GM06990 (cell line): ENCODE results near the gene TPT1.

Experiments
- DNase-seq: peaks from one replicate; pipeline ENCODE4 v3.0.0-alpha.2; 2011; ENCODE audit not compliant: insufficient read length; ENCODE audit errors: extremely low read depth
- H3K27me3 ChIP-seq: replicated peaks from 2 replicates; pipeline ENCODE4 v1.6.0; 2011; ENCODE audit warnings: low read length; ENCODE audit not compliant: control insufficient read depth, insufficient read depth
- H3K36me3 ChIP-seq: 2 replicates; pipeline ENCODE4 v1.5.1; 2011; ENCODE audit warnings: low read length; ENCODE audit not compliant: control insufficient read depth, insufficient read depth
- H3K4me3 ChIP-seq: replicated peaks from 2 replicates; pipeline ENCODE4 v1.5.1; 2011; ENCODE audit warnings: low read depth, mild to moderate bottlenecking, control low read depth, low read length
- TF ChIP-seq, protein P1 (sequence below): IDR thresholded peaks from 2 replicates; pipeline ENCODE4 v1.5.1; 2011; ENCODE audit warnings: low read length, control low read depth, mild to moderate bottlenecking, inconsistent platforms; ENCODE audit not compliant: insufficient read depth, poor library complexity, severe bottlenecking

TPT1 gene

DNA sequence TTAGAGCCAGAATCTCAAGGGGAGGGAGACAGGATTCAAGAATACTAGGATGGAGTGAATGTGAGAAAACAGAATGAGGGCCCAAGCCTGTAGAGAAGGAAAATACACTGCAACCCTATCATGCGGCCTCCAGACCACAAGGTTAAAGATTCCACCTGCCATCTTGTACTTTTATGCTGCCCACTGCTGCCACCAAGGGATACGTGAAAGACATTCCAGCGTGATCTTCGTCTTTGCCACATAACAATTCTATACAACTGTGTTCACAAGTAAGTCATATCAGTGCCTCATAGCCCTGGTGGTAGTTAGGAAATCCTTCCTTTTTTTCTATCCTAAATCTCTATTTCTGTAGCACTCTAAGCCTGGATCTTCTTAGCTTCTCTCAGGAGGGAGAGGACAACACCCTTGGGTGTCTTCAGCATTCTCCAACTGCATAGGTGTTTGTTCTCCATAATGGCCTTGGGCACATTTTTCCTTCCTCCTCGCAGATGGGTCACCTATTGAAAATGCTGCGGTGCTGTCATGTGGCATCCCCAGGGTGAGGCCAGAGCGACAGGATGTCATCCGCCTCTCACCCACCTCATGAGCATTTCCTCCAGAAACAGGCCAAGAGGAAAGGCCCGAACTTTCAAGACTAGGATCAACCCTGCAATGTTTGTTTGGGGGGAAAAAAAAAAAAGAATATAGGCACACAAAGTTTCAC lies 13.6 kb downstream of the TPT1 start:
- H3K36me3 ChIP-seq = no peaks in the 10 kb centered on the region
- DNase-seq = no peak
- TF ChIP-seq, protein P1, sequence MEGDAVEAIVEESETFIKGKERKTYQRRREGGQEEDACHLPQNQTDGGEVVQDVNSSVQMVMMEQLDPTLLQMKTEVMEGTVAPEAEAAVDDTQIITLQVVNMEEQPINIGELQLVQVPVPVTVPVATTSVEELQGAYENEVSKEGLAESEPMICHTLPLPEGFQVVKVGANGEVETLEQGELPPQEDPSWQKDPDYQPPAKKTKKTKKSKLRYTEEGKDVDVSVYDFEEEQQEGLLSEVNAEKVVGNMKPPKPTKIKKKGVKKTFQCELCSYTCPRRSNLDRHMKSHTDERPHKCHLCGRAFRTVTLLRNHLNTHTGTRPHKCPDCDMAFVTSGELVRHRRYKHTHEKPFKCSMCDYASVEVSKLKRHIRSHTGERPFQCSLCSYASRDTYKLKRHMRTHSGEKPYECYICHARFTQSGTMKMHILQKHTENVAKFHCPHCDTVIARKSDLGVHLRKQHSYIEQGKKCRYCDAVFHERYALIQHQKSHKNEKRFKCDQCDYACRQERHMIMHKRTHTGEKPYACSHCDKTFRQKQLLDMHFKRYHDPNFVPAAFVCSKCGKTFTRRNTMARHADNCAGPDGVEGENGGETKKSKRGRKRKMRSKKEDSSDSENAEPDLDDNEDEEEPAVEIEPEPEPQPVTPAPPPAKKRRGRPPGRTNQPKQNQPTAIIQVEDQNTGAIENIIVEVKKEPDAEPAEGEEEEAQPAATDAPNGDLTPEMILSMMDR = no peak
- no peak overlapping the region for H3K4me3 ChIP-seq
- H3K27me3 ChIP-seq = no peaks in the 10 kb centered on the region

DNA sequence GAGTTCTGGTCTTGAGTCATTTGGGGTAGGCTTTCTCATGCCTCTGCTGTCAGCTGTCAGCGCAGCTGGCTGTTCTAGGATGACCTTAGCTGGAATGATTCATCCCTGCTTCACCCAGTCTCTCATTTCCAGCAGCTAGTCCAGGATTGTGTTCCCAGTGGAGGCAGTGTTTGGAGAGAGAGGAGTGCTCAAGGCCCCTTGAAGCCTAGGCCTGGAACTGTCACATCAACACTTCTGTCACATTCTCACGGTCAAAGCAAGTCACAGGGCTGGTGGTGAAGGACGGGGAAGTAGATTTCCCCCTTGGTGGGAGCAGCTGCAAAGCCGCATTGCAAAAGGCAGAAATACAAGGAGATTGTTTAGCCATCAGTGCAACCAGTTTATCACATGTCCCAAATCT lies 15.2 kb downstream of the TPT1 start:
- DNase-seq = no peak
- H3K36me3 ChIP-seq = no peaks in the 10 kb centered on the region
- H3K4me3 ChIP-seq = no peak overlapping the region
- no peaks in the 10 kb centered on the region for H3K27me3 ChIP-seq
- TF ChIP-seq, protein P1 = no peak

DNA sequence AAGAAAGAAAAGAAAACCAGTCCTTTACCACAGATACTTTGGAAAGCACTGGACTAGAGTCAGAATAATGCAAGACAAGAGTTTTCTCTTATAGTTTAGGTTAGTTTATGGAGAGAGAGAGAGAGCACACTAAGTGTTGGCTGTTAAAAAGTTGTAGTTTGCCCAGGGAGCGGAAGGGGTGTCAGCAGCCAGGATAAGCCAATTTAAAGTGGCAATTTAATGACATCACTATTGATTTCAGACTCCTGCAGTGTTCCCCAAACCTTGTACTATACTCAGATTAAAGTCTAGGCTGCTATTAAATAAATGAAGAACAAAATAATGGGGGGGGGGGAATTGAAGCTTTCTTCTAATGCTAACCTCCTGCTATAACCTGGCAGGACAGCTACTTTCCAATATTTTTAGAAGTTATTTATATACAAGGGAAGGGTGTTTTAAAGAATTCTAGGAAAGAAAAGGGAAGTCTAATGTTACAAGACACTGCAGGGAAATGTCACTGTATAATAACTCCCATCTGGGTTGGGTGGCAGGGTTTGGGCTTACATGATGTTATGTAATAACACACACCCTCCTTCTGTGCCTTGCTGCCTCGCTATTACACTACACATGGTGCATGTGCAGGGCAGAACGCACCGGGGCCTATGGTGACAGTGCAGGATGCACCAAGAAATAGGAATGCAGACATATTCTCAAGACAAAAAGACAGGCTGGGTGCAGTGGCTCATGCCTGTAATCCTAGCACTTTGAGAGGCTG lies 19.9 kb downstream of the TPT1 start:
- no peaks in the 10 kb centered on the region for H3K27me3 ChIP-seq
- no peaks in the 10 kb centered on the region for H3K36me3 ChIP-seq
- no peak for DNase-seq

DNA sequence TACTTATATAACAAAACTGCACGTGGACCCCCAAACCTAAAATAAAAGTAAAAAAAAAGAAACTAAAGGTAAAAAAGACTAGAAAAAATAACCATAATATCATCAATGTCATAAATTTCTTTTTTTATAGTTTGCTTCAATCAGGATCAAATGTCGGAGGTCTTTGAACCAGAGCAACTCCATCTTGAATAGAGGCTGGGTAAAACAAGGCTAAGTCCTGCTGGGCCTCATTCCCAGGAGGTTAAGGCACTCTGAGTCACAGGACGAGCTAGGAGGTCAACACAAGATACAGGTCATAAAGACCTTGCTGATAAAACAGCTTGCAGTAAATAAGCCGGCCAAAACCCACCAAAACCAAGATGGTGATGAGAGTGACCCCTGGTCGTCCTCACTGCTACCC lies 24.0 kb downstream of the TPT1 start:
- Histone ChIP-seq H3K4me3 (no peak overlapping the region), H3K27me3 (no peaks in the 10 kb centered on the region), H3K36me3 (no peaks in the 10 kb centered on the region)
- TF ChIP-seq, protein P1 = no peak
- no peak for DNase-seq

More for the DNA sequence above, 19.9 kb downstream of the TPT1 start:
- no peak overlapping the region for H3K4me3 ChIP-seq
- TF ChIP-seq, protein P1 = no peak

DNA sequence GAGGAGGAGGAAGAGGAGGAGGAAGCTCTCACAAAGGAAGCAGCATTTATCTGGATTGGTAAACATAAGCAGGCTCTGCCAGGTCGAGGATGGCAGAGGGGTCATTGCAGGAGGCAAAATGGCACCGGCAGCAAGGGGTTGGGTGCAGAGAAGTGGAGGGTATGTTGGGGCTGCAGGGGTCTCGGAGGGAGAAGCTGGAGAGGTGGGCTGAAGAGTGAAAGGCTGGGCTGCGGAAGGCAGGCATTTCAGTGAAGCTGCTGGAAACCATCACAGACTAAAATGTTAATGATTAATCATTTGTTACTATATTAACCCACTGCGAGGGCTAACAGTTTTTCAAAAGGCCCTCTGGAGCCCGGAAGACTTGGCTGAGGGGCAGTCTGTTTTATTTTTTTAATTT lies 24.6 kb downstream of the TPT1 start:
- Histone ChIP-seq H3K27me3 (no peaks in the 10 kb centered on the region; the same call in 1 of the 2 replicates), H3K36me3 (no peaks in the 10 kb centered on the region), H3K4me3 (no peak overlapping the region)
- TF ChIP-seq, protein P1 = no peak
- no peak for DNase-seq
